Neural progenitor cell (in vitro differentiated cells): Measurements from ENCODE around the gene CCDC63.

Experiments used
- EZH2phosphoT487 ChIP-seq: fragments of 200-600 bp; sonication (generic); IDR thresholded peaks from 2 replicates; pipeline ENCODE4 v1.6.1; 2017; ENCODE audit warnings: antibody characterized with exemption
- TF ChIP-seq, protein P1 (sequence below): fragments of 200-600 bp; sonication (generic); IDR thresholded peaks from 2 replicates; pipeline ENCODE4 v1.5.1; 2017; ENCODE audit warnings: antibody characterized with exemption, mild to moderate bottlenecking

DNA sequence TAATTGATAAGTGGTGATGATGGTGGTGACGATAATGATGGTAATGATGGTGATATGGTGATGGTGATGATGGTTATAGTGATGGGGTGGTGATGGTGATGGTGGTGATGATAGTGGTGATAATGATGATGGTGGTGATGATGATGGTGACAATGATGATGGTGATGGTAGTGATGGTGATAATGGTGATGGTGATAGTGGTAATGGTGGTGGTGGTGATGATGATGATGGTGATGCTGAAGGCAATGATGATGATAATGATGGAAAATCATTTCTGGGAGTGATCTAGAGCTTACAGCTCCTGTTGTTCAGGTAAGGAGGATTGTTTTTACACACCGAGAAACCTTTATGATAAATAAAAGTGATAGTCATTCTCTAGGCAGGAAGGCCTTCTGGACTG is 33.9 kb downstream of the CCDC63 start:
- TF ChIP-seq, protein P1, sequence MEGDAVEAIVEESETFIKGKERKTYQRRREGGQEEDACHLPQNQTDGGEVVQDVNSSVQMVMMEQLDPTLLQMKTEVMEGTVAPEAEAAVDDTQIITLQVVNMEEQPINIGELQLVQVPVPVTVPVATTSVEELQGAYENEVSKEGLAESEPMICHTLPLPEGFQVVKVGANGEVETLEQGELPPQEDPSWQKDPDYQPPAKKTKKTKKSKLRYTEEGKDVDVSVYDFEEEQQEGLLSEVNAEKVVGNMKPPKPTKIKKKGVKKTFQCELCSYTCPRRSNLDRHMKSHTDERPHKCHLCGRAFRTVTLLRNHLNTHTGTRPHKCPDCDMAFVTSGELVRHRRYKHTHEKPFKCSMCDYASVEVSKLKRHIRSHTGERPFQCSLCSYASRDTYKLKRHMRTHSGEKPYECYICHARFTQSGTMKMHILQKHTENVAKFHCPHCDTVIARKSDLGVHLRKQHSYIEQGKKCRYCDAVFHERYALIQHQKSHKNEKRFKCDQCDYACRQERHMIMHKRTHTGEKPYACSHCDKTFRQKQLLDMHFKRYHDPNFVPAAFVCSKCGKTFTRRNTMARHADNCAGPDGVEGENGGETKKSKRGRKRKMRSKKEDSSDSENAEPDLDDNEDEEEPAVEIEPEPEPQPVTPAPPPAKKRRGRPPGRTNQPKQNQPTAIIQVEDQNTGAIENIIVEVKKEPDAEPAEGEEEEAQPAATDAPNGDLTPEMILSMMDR = no peak
- no peak for TF ChIP-seq EZH2phosphoT487
